ENCODE measurements around the gene CA14.

- TF ChIP-seq EZH2 (IDR thresholded peaks at IDR 0.05; ENCODE audit: borderline replicate concordance, low read depth, low read length, poor library complexity, severe bottlenecking) (no peak), CTCF (conservative IDR thresholded peaks at IDR 0.05; ENCODE audit: low read depth, low read length) (no peak)
Observed at GRCh38 chr1:150282558-150282958, 25.0 kb downstream of the CA14 start.

All from A673 (cell line).